Measurements from ENCODE around the gene FGF19.
"Not testable (repeated sequence)": the region's sequence is repeated elsewhere in the genome, so short reads cannot be mapped to it uniquely, and the experiment has no call there.

The FGF19 gene

GRCh38 chr11:69695995-69696394, 7.8 kb downstream of the FGF19 start:
- H3K4me1 Mint-ChIP-seq (ENCODE audit: low read depth); H3K27ac Mint-ChIP-seq; DNase-seq; H3K36me3 Mint-ChIP-seq (ENCODE audit: low read depth); H3K9me3 Mint-ChIP-seq; H3K4me3 Mint-ChIP-seq: not testable (repeated sequence)
- peaks cover 82% of the 10 kb centered on the region for H3K27me3 Mint-ChIP-seq

- DNase-seq: no peak
- Mint-ChIP-seq H3K9me3 (no peaks in the 10 kb centered on the region), H3K4me1 (ENCODE audit: low read depth) (no peaks in the 10 kb centered on the region), H3K36me3 (ENCODE audit: low read depth) (no peaks in the 10 kb centered on the region), H3K27me3 (peaks cover 81% of the 10 kb centered on the region), H3K4me3 (no peak overlapping the region), H3K27ac (no peak overlapping the region)
Observed at GRCh38 chr11:69695581-69695980, 8.2 kb downstream of the FGF19 start.

- Mint-ChIP-seq H3K4me1 (ENCODE audit: low read depth) (peaks cover 1% of the 10 kb centered on the region), H3K27ac (no peak overlapping the region), H3K27me3 (peaks cover 81% of the 10 kb centered on the region), H3K4me3 (no peak overlapping the region), H3K9me3 (no peaks in the 10 kb centered on the region), H3K36me3 (ENCODE audit: low read depth) (no peaks in the 10 kb centered on the region)
- DNase-seq: no peak
Observed at GRCh38 chr11:69694781-69695180, 9.0 kb downstream of the FGF19 start.

- Mint-ChIP-seq H3K27me3 (peaks cover 77% of the 10 kb centered on the region), H3K4me1 (ENCODE audit: low read depth) (peaks cover 11% of the 10 kb centered on the region), H3K9me3 (no peaks in the 10 kb centered on the region), H3K36me3 (ENCODE audit: low read depth) (no peaks in the 10 kb centered on the region), H3K27ac (no peak overlapping the region), H3K4me3 (no peak overlapping the region)
- DNase-seq: no peak
Observed at GRCh38 chr11:69692422-69692821, 11.4 kb downstream of the FGF19 start.

GRCh38 chr11:69691463-69691862, 12.4 kb downstream of the FGF19 start:
- no peak for DNase-seq
- Mint-ChIP-seq H3K4me3 (no peak overlapping the region), H3K4me1 (ENCODE audit: low read depth) (peaks cover 11% of the 10 kb centered on the region), H3K9me3 (no peaks in the 10 kb centered on the region), H3K27me3 (peaks cover 74% of the 10 kb centered on the region), H3K36me3 (ENCODE audit: low read depth) (no peaks in the 10 kb centered on the region), H3K27ac (no peak overlapping the region)

- Mint-ChIP-seq H3K36me3 (ENCODE audit: low read depth) (no peaks in the 10 kb centered on the region), H3K27me3 (peaks cover 69% of the 10 kb centered on the region), H3K27ac (no peak overlapping the region), H3K4me3 (no peak overlapping the region), H3K9me3 (no peaks in the 10 kb centered on the region), H3K4me1 (ENCODE audit: low read depth) (peaks cover 15% of the 10 kb centered on the region)
- no peak for DNase-seq
Observed at GRCh38 chr11:69689484-69690319, 14.1 kb downstream of the FGF19 start.

- not testable (repeated sequence) for H3K27ac Mint-ChIP-seq; H3K36me3 Mint-ChIP-seq (ENCODE audit: low read depth); DNase-seq; H3K9me3 Mint-ChIP-seq; H3K4me3 Mint-ChIP-seq
- Mint-ChIP-seq H3K4me1 (ENCODE audit: low read depth) (peaks cover 15% of the 10 kb centered on the region), H3K27me3 (peaks cover 56% of the 10 kb centered on the region)
Observed at GRCh38 chr11:69687969-69688771, 15.7 kb downstream of the FGF19 start.

- Mint-ChIP-seq H3K36me3 (ENCODE audit: low read depth) (no peaks in the 10 kb centered on the region), H3K27me3 (peaks cover 49% of the 10 kb centered on the region), H3K4me1 (ENCODE audit: low read depth) (peaks cover 15% of the 10 kb centered on the region), H3K9me3 (no peaks in the 10 kb centered on the region), H3K4me3 (no peak overlapping the region), H3K27ac (no peak overlapping the region)
- no peak for DNase-seq
Observed at GRCh38 chr11:69686856-69687255, 17.0 kb downstream of the FGF19 start.

- no peak overlapping the region for H3K27ac Mint-ChIP-seq
- no peak overlapping the region for H3K4me3 Mint-ChIP-seq
- no peak for DNase-seq
- H3K4me1 Mint-ChIP-seq (ENCODE audit: low read depth): peaks cover 15% of the 10 kb centered on the region
- no peaks in the 10 kb centered on the region for H3K9me3 Mint-ChIP-seq
- peaks cover 45% of the 10 kb centered on the region for H3K27me3 Mint-ChIP-seq
- no peaks in the 10 kb centered on the region for H3K36me3 Mint-ChIP-seq (ENCODE audit: low read depth)
Observed at GRCh38 chr11:69686452-69686851, 17.4 kb downstream of the FGF19 start.

- no peak for DNase-seq
- no peaks in the 10 kb centered on the region for H3K9me3 Mint-ChIP-seq
- H3K36me3 Mint-ChIP-seq (ENCODE audit: low read depth): no peaks in the 10 kb centered on the region
- H3K27me3 Mint-ChIP-seq: peaks cover 36% of the 10 kb centered on the region
- H3K4me1 Mint-ChIP-seq (ENCODE audit: low read depth): peaks cover 15% of the 10 kb centered on the region
- H3K4me3 Mint-ChIP-seq: no peak overlapping the region
- no peak overlapping the region for H3K27ac Mint-ChIP-seq
Observed at GRCh38 chr11:69685348-69685747, 18.5 kb downstream of the FGF19 start.

- no peak overlapping the region for H3K4me3 Mint-ChIP-seq
- no peak overlapping the region for H3K27ac Mint-ChIP-seq
- DNase-seq: no peak
- H3K36me3 Mint-ChIP-seq (ENCODE audit: low read depth): no peaks in the 10 kb centered on the region
- peaks cover 32% of the 10 kb centered on the region for H3K27me3 Mint-ChIP-seq
- H3K9me3 Mint-ChIP-seq: no peaks in the 10 kb centered on the region
- peaks cover 13% of the 10 kb centered on the region for H3K4me1 Mint-ChIP-seq (ENCODE audit: low read depth)
Observed at GRCh38 chr11:69684651-69685050, 19.2 kb downstream of the FGF19 start.

GRCh38 chr11:69683764-69684333, 20.0 kb downstream of the FGF19 start:
- H3K36me3 Mint-ChIP-seq (ENCODE audit: low read depth): no peaks in the 10 kb centered on the region
- H3K9me3 Mint-ChIP-seq: no peaks in the 10 kb centered on the region
- H3K4me3 Mint-ChIP-seq: no peak overlapping the region
- no peak for DNase-seq
- H3K27me3 Mint-ChIP-seq: peaks cover 27% of the 10 kb centered on the region
- no peak overlapping the region for H3K27ac Mint-ChIP-seq
- H3K4me1 Mint-ChIP-seq (ENCODE audit: low read depth): peaks cover 12% of the 10 kb centered on the region

GRCh38 chr11:69682681-69683326, 21.0 kb downstream of the FGF19 start:
- H3K36me3 Mint-ChIP-seq (ENCODE audit: low read depth): no peaks in the 10 kb centered on the region
- H3K9me3 Mint-ChIP-seq: no peaks in the 10 kb centered on the region
- H3K27me3 Mint-ChIP-seq: peaks cover 22% of the 10 kb centered on the region
- no peak overlapping the region for H3K4me3 Mint-ChIP-seq
- DNase-seq: no peak
- peaks cover 4% of the 10 kb centered on the region for H3K4me1 Mint-ChIP-seq (ENCODE audit: low read depth)
- H3K27ac Mint-ChIP-seq: no peak overlapping the region

- Mint-ChIP-seq H3K27me3 (peaks cover 16% of the 10 kb centered on the region), H3K27ac (no peak overlapping the region), H3K4me1 (ENCODE audit: low read depth) (peaks cover 4% of the 10 kb centered on the region), H3K9me3 (no peaks in the 10 kb centered on the region), H3K4me3 (no peak overlapping the region), H3K36me3 (ENCODE audit: low read depth) (no peaks in the 10 kb centered on the region)
- DNase-seq: no peak
Observed at GRCh38 chr11:69682221-69682620, 21.6 kb downstream of the FGF19 start.
